Esophagus squamous epithelium (tissue), 4 donors: ENCODE data around the gene SCARF1.

Source experiments
- POLR2A ChIP-seq, 4 donors: fragments of 450-650 bp; IDR thresholded peaks; one replicate each; pipeline ENCODE4 v1.6.1; 2017; ENCODE audit warnings: antibody characterized with exemption in 4 of 4, mild to moderate bottlenecking in 4 of 4, moderate library complexity in 3 of 4
- TF ChIP-seq, protein P1 (sequence below), 6 experiments: fragments of 450-650 bp in 4 of 6; fragments of 200-600 bp in 2 of 6; sonication (generic) in 2 of 6; IDR thresholded peaks; one replicate each; pipeline ENCODE4 v1.5.1; 2016 to 2019; ENCODE audit warnings: antibody characterized with exemption in 6 of 6, mild to moderate bottlenecking in 4 of 6, moderate library complexity in 4 of 6

DNA sequence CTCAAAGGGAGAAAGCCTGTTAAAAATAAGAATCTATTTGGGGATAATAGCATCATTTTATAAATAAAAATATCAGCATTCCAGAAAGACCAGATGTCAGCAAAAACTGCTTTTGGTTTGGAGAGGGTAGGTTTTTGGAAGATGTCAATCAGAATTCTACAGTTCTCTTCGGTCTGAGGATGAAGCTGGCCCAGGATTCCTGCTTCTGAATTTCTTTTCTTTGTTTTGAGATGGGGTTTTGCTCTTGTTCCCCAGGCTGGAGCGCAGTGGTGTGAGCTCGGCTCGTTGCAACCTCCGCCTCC is 52.0 kb downstream of the SCARF1 start:
- TF ChIP-seq POLR2A (IDR thresholded peaks at IDR 0.05), result no peak
- TF ChIP-seq, protein P1, sequence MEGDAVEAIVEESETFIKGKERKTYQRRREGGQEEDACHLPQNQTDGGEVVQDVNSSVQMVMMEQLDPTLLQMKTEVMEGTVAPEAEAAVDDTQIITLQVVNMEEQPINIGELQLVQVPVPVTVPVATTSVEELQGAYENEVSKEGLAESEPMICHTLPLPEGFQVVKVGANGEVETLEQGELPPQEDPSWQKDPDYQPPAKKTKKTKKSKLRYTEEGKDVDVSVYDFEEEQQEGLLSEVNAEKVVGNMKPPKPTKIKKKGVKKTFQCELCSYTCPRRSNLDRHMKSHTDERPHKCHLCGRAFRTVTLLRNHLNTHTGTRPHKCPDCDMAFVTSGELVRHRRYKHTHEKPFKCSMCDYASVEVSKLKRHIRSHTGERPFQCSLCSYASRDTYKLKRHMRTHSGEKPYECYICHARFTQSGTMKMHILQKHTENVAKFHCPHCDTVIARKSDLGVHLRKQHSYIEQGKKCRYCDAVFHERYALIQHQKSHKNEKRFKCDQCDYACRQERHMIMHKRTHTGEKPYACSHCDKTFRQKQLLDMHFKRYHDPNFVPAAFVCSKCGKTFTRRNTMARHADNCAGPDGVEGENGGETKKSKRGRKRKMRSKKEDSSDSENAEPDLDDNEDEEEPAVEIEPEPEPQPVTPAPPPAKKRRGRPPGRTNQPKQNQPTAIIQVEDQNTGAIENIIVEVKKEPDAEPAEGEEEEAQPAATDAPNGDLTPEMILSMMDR (IDR thresholded peaks at IDR 0.05), result no peak
